Keratinocyte (primary cell): ENCODE results near the gene GAGE10.

Experiments used
- EZH2 ChIP-seq: IDR thresholded peaks from one replicate; pipeline ENCODE4 v1.6.1; 2012; ENCODE audit warnings: inconsistent platforms, mild to moderate bottlenecking, low read length, moderate library complexity
- TF ChIP-seq, protein P1 (sequence below), 3 experiments: IDR thresholded peaks in 1 of 3; conservative IDR thresholded peaks in 1 of 3; optimal IDR thresholded peaks in 1 of 3; 2 replicates in 2 of 3; 3 replicates in 1 of 3; pipeline versions ENCODE3 to v1.5.1; 2011; ENCODE audit warnings: low read length in 3 of 3, mild to moderate bottlenecking in 3 of 3, moderate library complexity in 2 of 3, control low read depth in 1 of 3, inconsistent platforms in 1 of 3; ENCODE audit not compliant: insufficient read depth in 2 of 3; ENCODE audit errors: extremely low read depth in 1 of 3

DNA sequence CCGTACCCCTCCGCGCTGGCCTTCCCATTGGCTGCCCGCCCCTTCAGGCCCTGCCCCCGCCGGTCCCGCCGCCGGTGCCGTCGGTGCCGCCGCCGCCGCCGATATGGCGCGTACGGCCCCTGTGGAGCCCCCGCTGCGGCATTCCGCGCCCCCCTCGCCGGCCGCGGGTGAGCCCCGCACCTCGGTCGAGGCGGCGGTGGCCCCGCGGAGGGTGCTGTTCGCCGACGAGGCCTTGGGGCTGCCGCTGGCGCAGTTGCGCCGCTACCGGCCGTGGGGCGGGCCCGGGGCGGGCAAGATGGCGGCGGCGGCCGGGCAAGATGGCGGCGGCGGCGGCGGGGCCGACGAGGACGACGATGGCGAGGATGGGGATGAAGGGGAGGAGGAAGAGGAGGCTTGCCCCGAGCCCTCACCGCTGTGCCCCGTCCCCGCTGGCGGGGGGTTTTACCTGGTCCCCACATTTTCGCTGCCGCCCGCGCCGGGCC is 33.6 kb upstream of the GAGE10 start, which contains the start of gene PPP1R3F:
- no peak for TF ChIP-seq EZH2
- TF ChIP-seq, protein P1, sequence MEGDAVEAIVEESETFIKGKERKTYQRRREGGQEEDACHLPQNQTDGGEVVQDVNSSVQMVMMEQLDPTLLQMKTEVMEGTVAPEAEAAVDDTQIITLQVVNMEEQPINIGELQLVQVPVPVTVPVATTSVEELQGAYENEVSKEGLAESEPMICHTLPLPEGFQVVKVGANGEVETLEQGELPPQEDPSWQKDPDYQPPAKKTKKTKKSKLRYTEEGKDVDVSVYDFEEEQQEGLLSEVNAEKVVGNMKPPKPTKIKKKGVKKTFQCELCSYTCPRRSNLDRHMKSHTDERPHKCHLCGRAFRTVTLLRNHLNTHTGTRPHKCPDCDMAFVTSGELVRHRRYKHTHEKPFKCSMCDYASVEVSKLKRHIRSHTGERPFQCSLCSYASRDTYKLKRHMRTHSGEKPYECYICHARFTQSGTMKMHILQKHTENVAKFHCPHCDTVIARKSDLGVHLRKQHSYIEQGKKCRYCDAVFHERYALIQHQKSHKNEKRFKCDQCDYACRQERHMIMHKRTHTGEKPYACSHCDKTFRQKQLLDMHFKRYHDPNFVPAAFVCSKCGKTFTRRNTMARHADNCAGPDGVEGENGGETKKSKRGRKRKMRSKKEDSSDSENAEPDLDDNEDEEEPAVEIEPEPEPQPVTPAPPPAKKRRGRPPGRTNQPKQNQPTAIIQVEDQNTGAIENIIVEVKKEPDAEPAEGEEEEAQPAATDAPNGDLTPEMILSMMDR (optimal IDR thresholded peaks at IDR 0.05 in 1 of 3, IDR thresholded peaks at IDR 0.05 in 1 of 3, conservative IDR thresholded peaks at IDR 0.05 in 1 of 3; ENCODE audit: extremely low read depth in 1 of 3, insufficient read depth in 2 of 3, low read length in 3 of 3) = no peak
